ENCODE measurements around the gene ARHGAP19. TPM values are rescaled to one million over a fixed set of nuclear protein-coding genes. Genes with fewer than 3 reads are reported as not detected.

Gene ARHGAP19
- total RNA-seq, 2 donors from 2014 or later: 2.6 to 7.3 TPM

DNA sequence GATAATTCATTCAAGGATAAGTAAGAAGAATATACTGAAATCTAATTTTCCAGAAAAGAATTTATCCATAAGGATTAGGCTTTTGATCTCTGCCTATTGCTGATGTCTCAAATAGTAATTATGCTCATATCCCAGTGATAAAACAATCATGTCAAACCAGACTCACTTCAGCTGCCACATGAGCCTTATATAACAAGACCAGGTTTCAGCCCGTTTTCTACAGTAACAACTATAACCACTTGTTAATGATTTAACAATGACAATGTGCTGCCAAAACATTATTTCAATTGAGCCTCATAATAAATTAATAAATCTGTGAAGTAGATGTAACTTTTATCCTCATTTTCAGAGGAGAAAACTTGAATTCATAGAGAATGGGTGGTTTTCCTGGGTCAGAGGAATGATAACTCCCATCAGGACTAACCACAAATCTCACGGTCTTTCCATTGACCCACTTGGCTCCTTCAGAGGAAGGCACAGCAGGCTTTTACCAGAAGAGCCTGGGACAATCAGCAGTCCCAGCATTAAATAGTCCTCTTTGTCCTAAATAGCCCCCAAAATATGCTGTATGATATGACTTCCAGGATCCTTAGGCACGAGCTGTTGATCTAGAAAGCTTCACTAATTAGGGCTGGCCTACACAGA lies 64.2 kb downstream of the ARHGAP19 start:
- Histone ChIP-seq H3K4me3 (no peak overlapping the region), H3K9me3 (no peaks in the 10 kb centered on the region), H3K36me3 (replicated peaks in 1 of 2; ENCODE audit: insufficient read depth in 1 of 2, low read depth in 2 of 2) (no peaks in the 10 kb centered on the region), H3K27me3 (no peaks in the 10 kb centered on the region), H3K27ac (peak overlapping the region; percentile 43 to 61 (median 52)), H3K4me1 (peaks cover 40% of the 10 kb centered on the region)
- 34 to 40% methylated on average over 3 of the region's 3 CpGs for WGBS, 2 donors
- TF ChIP-seq, protein P1, sequence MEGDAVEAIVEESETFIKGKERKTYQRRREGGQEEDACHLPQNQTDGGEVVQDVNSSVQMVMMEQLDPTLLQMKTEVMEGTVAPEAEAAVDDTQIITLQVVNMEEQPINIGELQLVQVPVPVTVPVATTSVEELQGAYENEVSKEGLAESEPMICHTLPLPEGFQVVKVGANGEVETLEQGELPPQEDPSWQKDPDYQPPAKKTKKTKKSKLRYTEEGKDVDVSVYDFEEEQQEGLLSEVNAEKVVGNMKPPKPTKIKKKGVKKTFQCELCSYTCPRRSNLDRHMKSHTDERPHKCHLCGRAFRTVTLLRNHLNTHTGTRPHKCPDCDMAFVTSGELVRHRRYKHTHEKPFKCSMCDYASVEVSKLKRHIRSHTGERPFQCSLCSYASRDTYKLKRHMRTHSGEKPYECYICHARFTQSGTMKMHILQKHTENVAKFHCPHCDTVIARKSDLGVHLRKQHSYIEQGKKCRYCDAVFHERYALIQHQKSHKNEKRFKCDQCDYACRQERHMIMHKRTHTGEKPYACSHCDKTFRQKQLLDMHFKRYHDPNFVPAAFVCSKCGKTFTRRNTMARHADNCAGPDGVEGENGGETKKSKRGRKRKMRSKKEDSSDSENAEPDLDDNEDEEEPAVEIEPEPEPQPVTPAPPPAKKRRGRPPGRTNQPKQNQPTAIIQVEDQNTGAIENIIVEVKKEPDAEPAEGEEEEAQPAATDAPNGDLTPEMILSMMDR (IDR thresholded peaks at IDR 0.05): no peak
- no peak for TF ChIP-seq POLR2A (IDR thresholded peaks at IDR 0.05)
- ATAC-seq (peak; percentile 54), DNase-seq (no peak)
- intact Hi-C loops (cut with DNase I): no loop called here

DNA sequence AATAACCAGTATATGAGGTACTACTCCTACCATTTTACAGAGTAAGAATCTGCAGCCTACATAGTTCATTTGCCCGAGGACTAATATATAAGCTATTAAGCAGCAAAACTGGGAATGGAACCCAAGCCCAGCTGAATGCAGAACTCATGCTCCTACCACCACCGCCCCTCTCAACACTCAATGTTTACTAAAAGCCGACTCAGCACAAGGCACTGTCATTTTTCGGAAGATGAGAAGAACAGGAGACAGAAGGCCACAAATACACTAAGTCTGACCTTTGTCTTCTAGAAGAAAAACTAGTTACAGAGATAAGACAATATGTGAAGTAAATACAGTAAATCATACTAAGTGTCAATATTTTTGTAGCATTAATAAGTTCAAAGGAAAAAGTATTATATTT lies 66.0 kb downstream of the ARHGAP19 start:
- ATAC-seq (no peak), DNase-seq (no peak)
- TF ChIP-seq, protein P1 (IDR thresholded peaks at IDR 0.05): no peak
- no peak for TF ChIP-seq POLR2A (IDR thresholded peaks at IDR 0.05)
- H3K36me3 ChIP-seq (replicated peaks in 1 of 2; ENCODE audit: insufficient read depth in 1 of 2, low read depth in 2 of 2): no peaks in the 10 kb centered on the region
- peaks cover 40% of the 10 kb centered on the region for H3K4me1 ChIP-seq
- H3K27me3 ChIP-seq: no peaks in the 10 kb centered on the region
- intact Hi-C loops (cut with DNase I): no loop called here
- 64% methylated on average over 4 of the region's 4 CpGs for WGBS, 2 donors
- H3K27ac ChIP-seq: no peak overlapping the region
- no peaks in the 10 kb centered on the region for H3K9me3 ChIP-seq
- H3K4me3 ChIP-seq: no peak overlapping the region

DNA sequence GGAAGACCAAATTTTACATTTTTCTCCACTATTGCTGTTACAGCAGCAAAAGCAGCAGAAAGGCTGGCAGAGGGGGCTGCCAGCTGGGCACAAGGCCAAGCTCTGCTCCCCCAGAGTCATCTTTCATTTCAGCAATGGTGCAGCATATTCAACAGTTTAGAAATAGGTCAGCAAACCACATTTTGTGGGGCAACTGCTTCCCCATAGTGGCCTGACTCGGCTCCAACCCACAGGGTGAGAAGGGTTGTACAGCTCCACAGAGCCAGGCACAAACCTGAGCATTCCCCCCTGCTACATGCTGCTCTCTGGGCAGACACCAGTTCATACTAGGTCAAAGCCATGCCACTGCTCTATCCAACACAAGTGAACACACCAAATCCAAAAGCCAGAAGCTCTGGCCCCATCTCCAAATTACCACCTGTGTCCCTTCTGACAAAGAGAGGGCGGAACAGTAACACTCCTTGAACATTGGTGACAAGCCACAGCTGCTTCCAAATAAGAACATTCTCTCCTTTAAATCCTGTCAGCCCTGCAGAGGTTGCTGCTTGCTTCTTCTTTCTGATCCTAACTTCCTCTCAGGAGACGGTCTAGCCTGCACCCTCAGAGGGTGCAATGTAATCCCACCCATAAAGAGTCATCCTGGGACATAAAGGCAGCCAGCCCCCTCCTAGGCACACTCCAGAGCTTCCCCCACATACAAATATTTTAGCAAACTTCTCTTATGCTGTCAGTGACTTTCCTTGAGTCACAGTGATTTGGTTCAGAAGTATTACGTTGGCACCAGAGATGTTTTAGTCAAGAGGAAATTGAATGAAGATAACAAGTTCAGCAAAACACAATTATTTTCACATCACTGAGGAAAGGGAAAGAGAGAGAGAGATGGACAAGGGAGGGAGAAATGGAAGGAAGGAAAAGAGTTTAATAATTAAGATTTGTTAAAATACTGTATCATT lies 67.7 kb downstream of the ARHGAP19 start:
- no peak for DNase-seq
- H3K27me3 ChIP-seq: no peaks in the 10 kb centered on the region
- no peaks in the 10 kb centered on the region for H3K36me3 ChIP-seq (replicated peaks in 1 of 2; ENCODE audit: insufficient read depth in 1 of 2, low read depth in 2 of 2)
- intact Hi-C loops (cut with DNase I): no loop called here
- H3K27ac ChIP-seq: no peak overlapping the region
- 71 to 88% methylated on average over 3 to 4 of the region's 4 CpGs for WGBS, 2 donors
- H3K4me3 ChIP-seq: no peak overlapping the region
- no peaks in the 10 kb centered on the region for H3K9me3 ChIP-seq
- H3K4me1 ChIP-seq: peaks cover 38% of the 10 kb centered on the region
- no peak for ATAC-seq
- no peak for TF ChIP-seq POLR2A (IDR thresholded peaks at IDR 0.05)
- TF ChIP-seq, protein P1 (IDR thresholded peaks at IDR 0.05): no peak

DNA sequence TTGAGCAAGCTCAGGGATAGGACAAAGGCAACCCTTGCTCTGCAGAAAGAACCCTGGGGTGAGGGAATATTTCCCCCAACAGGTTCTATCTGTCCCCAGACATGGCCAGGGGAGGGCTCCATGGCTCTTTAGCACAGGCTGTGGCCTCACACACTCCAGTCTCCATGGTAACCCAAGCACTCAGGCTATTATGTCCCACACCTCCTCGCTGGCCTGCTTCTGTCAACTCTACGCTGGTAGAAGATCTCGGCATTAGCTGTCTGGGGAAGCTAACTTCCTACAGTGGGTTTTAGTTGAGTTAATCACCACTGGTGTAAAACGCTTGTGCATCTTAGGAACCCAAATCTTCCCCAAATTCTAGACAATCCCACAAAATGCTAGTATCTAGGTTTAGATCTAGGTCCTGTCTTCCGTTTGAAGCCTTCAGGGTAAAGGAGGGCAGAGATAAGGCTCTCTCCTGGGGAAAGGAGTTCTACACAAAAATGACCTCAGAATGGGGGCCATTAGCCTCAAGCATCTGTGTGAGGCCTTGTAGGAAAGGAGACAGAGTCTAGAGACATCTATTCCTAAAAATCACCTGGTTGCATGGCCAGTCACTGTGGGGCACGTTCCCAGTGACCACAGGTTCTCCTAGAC lies 70.0 kb downstream of the ARHGAP19 start:
- no peaks in the 10 kb centered on the region for H3K36me3 ChIP-seq (replicated peaks in 1 of 2; ENCODE audit: insufficient read depth in 1 of 2, low read depth in 2 of 2)
- peaks cover 14% of the 10 kb centered on the region for H3K4me1 ChIP-seq
- no peak overlapping the region for H3K4me3 ChIP-seq
- H3K27me3 ChIP-seq: no peaks in the 10 kb centered on the region
- H3K9me3 ChIP-seq: no peaks in the 10 kb centered on the region
- intact Hi-C loops (cut with DNase I): no loop called here
- TF ChIP-seq, protein P1 (IDR thresholded peaks at IDR 0.05): no peak
- no peak for TF ChIP-seq POLR2A (IDR thresholded peaks at IDR 0.05)
- DNase-seq (peak in 3 of 4 donors; percentile 19 to 48 (median 31)), ATAC-seq (no peak)
- H3K27ac ChIP-seq: no peak overlapping the region
- WGBS, 2 donors: 83 to 92% methylated on average over 6 of the region's 6 CpGs
